Measurements from ENCODE around the gene PTGIS. TPM values are rescaled to one million over a fixed set of nuclear protein-coding genes. Genes with fewer than 3 reads are reported as not detected.

The PTGIS gene
- total RNA-seq, 1 donor, result 89.8 TPM

DNA sequence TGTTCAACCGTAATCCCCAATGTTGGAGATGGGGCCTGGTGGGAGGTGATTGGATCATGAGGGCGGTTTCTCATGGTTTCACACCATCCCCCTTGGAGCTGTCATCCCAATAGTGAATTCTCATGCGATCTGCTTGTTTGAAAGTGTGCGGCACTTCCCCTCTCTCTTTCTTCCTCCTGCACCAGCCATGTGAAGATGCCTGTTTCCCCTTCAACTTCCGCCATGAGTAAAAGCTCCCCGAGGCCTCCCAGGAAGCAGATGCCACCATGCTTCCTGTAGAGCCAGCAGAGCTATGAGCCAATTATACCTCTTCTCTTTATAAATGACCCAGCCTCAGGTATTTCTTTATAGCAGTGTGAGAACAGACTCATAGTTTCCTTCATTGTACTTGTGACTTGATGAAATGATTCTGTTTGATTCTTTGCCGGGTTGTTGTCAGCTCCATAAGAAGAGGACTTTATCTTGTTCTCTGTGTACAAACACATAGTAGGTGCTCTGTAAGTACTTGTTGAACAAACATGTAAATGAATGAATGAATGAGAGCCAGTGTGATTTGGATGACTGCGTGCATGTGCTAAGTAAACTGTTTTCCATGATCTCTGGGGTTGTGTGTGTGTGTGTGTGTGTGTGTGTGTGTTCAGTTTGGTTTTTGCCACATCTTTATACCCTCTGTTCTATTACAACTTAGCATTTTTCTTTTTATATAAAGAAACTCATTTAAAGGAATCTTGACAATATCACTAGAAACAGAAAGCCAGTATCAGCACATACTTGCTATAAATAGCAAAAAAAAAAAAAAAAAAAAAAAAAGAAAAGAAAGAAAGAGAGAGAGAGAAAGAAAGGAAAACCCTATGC lies 22.5 kb upstream of the PTGIS start:
- Histone ChIP-seq H3K4me1 (ENCODE audit: insufficient read depth, low read length) (peaks cover 39% of the 10 kb centered on the region), H4K20me1 (ENCODE audit: insufficient read depth, low read length) (no peaks in the 10 kb centered on the region), H3K9me3 (ENCODE audit: low read depth, low read length) (no peaks in the 10 kb centered on the region), H3K27ac (ENCODE audit: low read depth, low read length) (no peak overlapping the region), H3K4me3 (ENCODE audit: insufficient read depth, low read length) (no peak overlapping the region), H3K4me2 (ENCODE audit: insufficient read depth, low read length) (no peak overlapping the region), H3K79me2 (ENCODE audit: insufficient read depth, low read length) (no peaks in the 10 kb centered on the region), H2AFZ (ENCODE audit: low read length) (no peak overlapping the region), H3K27me3 (ENCODE audit: insufficient read depth, low read length) (no peaks in the 10 kb centered on the region), H3K36me3 (ENCODE audit: insufficient read depth, low read length) (no peaks in the 10 kb centered on the region)
- no peak for DNase-seq (ENCODE audit: insufficient read length, low spot score, missing footprints)
- TF ChIP-seq CTCF (IDR thresholded peaks at IDR 0.05; ENCODE audit: extremely low read depth, low read depth, low read length), result no peak

DNA sequence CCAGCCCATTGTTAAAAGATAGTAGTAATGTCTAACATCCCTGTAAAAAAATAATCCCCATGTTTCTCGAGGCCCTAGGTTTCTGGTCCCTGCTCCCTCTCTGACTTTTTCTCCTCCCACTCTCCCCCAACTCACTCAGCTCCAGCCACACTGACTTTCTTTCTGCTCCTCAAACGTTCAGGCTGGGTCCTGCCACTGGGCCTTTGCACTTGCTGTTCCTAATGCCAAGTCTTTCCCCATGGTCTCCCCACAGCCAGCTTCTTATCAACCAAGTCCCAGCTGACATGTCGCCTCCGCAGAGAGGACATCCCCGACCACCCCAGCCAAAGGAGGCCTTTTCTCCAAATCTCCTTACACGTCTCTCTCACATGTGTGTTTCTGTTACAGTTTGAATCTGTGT lies 21.8 kb upstream of the PTGIS start:
- H3K4me1 ChIP-seq (ENCODE audit: insufficient read depth, low read length), result peaks cover 45% of the 10 kb centered on the region
- no peak overlapping the region for H3K27ac ChIP-seq (ENCODE audit: low read depth, low read length)
- no peak overlapping the region for H3K4me2 ChIP-seq (ENCODE audit: insufficient read depth, low read length)
- no peaks in the 10 kb centered on the region for H4K20me1 ChIP-seq (ENCODE audit: insufficient read depth, low read length)
- no peaks in the 10 kb centered on the region for H3K27me3 ChIP-seq (ENCODE audit: insufficient read depth, low read length)
- H2AFZ ChIP-seq (ENCODE audit: low read length), result no peak overlapping the region
- TF ChIP-seq CTCF (IDR thresholded peaks at IDR 0.05; ENCODE audit: extremely low read depth, low read depth, low read length), result no peak
- H3K4me3 ChIP-seq (ENCODE audit: insufficient read depth, low read length), result no peak overlapping the region
- no peaks in the 10 kb centered on the region for H3K9me3 ChIP-seq (ENCODE audit: low read depth, low read length)
- H3K79me2 ChIP-seq (ENCODE audit: insufficient read depth, low read length), result no peaks in the 10 kb centered on the region
- H3K36me3 ChIP-seq (ENCODE audit: insufficient read depth, low read length), result no peaks in the 10 kb centered on the region
- DNase-seq (ENCODE audit: insufficient read length, low spot score, missing footprints), result no peak

DNA sequence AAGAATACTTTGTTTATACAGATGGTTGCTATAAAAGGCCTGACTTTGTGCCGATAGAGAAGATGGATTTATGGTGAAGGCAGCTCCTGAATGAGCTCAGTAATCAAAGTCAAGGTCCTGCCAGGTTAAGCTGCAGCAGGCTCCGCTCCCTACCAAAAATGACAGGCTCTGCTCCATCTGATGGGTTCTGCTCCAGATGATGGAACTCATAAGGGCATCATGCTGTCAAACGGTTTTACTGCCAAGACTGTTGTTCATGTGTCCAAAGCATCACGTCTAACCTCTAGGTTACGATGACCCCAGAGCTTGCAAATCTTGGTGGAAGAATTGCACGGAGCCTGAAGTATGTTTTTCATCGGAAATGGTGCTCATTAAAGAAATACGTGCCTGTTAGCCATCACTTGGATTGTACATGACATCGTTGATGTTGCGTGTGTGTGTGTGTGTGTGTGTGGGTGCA lies 19.2 kb upstream of the PTGIS start:
- Histone ChIP-seq H3K4me2 (ENCODE audit: insufficient read depth, low read length) (no peak overlapping the region), H3K79me2 (ENCODE audit: insufficient read depth, low read length) (no peaks in the 10 kb centered on the region), H2AFZ (ENCODE audit: low read length) (no peak overlapping the region), H4K20me1 (ENCODE audit: insufficient read depth, low read length) (no peaks in the 10 kb centered on the region), H3K9me3 (ENCODE audit: low read depth, low read length) (peaks cover 4% of the 10 kb centered on the region), H3K36me3 (ENCODE audit: insufficient read depth, low read length) (no peaks in the 10 kb centered on the region), H3K27me3 (ENCODE audit: insufficient read depth, low read length) (no peaks in the 10 kb centered on the region), H3K4me1 (ENCODE audit: insufficient read depth, low read length) (peaks cover 48% of the 10 kb centered on the region), H3K27ac (ENCODE audit: low read depth, low read length) (peak overlapping the region; percentile 24), H3K4me3 (ENCODE audit: insufficient read depth, low read length) (no peak overlapping the region)
- TF ChIP-seq CTCF (IDR thresholded peaks at IDR 0.05; ENCODE audit: extremely low read depth, low read depth, low read length), result no peak
- peak; percentile 72 for DNase-seq (ENCODE audit: insufficient read length, low spot score, missing footprints)

GRCh38 chr20:49585585-49586245 lies 17.8 kb upstream of the PTGIS start:
- H3K27me3 ChIP-seq (ENCODE audit: insufficient read depth, low read length), result no peaks in the 10 kb centered on the region
- H3K27ac ChIP-seq (ENCODE audit: low read depth, low read length), result peak overlapping the region; percentile 15
- H3K4me3 ChIP-seq (ENCODE audit: insufficient read depth, low read length), result no peak overlapping the region
- H3K4me1 ChIP-seq (ENCODE audit: insufficient read depth, low read length), result peaks cover 56% of the 10 kb centered on the region
- TF ChIP-seq CTCF (IDR thresholded peaks at IDR 0.05; ENCODE audit: extremely low read depth, low read depth, low read length), result no peak
- H2AFZ ChIP-seq (ENCODE audit: low read length), result no peak overlapping the region
- no peak overlapping the region for H3K4me2 ChIP-seq (ENCODE audit: insufficient read depth, low read length)
- no peak for DNase-seq (ENCODE audit: insufficient read length, low spot score, missing footprints)
- no peaks in the 10 kb centered on the region for H3K36me3 ChIP-seq (ENCODE audit: insufficient read depth, low read length)
- H3K9me3 ChIP-seq (ENCODE audit: low read depth, low read length), result peaks cover 4% of the 10 kb centered on the region
- H3K79me2 ChIP-seq (ENCODE audit: insufficient read depth, low read length), result no peaks in the 10 kb centered on the region
- no peaks in the 10 kb centered on the region for H4K20me1 ChIP-seq (ENCODE audit: insufficient read depth, low read length)
